Astrocyte (in vitro differentiated cells and primary cell): ENCODE results near the gene KDM4B. TPM values are rescaled to one million over a fixed set of nuclear protein-coding genes. Genes with fewer than 3 reads are reported as not detected.

Experiments used
- DNase-seq: peaks from one replicate; pipeline ENCODE4 v3.0.0-alpha.2; 2010; ENCODE audit warnings: low read depth
- FAIRE-seq: peaks from 2 replicates; lab custom pipeline; 2011; peaks lifted over from hg19 to GRCh38; lab: Jason Lieb, UNC
- H2AFZ ChIP-seq: 2 replicates; pipeline ENCODE4 v1.6.0; 2012; ENCODE audit warnings: low read depth, low read length, inconsistent platforms
- H3K27ac ChIP-seq: 2 replicates; pipeline ENCODE4 v1.5.1; 2011; ENCODE audit warnings: low read depth, low read length, inconsistent platforms
- H3K27me3 ChIP-seq: 2 replicates; pipeline ENCODE4 v1.6.0; 2011; ENCODE audit warnings: low read length, inconsistent platforms; ENCODE audit not compliant: insufficient read depth
- H3K36me3 ChIP-seq: 2 replicates; pipeline ENCODE4 v1.5.1; 2011; ENCODE audit warnings: low read length, inconsistent platforms; ENCODE audit not compliant: insufficient read depth
- H3K4me1 ChIP-seq: 2 replicates; pipeline ENCODE4 v1.5.1; 2011; ENCODE audit warnings: low read length, inconsistent platforms; ENCODE audit not compliant: insufficient read depth
- H3K4me2 ChIP-seq: 2 replicates; pipeline ENCODE4 v1.6.0; 2012; ENCODE audit warnings: low read length, inconsistent platforms
- H3K4me3 ChIP-seq: 2 replicates; pipeline ENCODE4 v1.5.1; 2011; ENCODE audit warnings: low read depth, mild to moderate bottlenecking, low read length, inconsistent platforms; ENCODE audit not compliant: insufficient read depth
- H3K79me2 ChIP-seq: 2 replicates; pipeline ENCODE4 v1.6.0; 2012; ENCODE audit warnings: mild to moderate bottlenecking, low read length, inconsistent platforms; ENCODE audit not compliant: insufficient read depth
- H3K9ac ChIP-seq: 2 replicates; pipeline ENCODE4 v1.6.0; 2012; ENCODE audit warnings: mild to moderate bottlenecking, low read length, inconsistent platforms
- H3K9me3 ChIP-seq: 2 replicates; pipeline ENCODE4 v1.5.1; 2012; ENCODE audit warnings: low read depth, mild to moderate bottlenecking, low read length, inconsistent platforms; ENCODE audit not compliant: insufficient read depth
- H4K20me1 ChIP-seq: 2 replicates; pipeline ENCODE4 v1.6.0; 2012; ENCODE audit warnings: low read length, inconsistent platforms; ENCODE audit not compliant: insufficient read depth
- H3K27ac Mint-ChIP-seq: one replicate; pipeline ENCODE4 v1.8.0; 2021; ENCODE audit warnings: mild to moderate bottlenecking, mixed read lengths; ENCODE audit not compliant: unreplicated experiment
- H3K27me3 Mint-ChIP-seq: one replicate; pipeline ENCODE4 v1.8.0; 2021; ENCODE audit warnings: low read depth, mixed read lengths; ENCODE audit not compliant: unreplicated experiment
- H3K36me3 Mint-ChIP-seq: one replicate; pipeline ENCODE4 v1.8.0; 2021; ENCODE audit warnings: low read depth, mixed read lengths; ENCODE audit not compliant: unreplicated experiment
- H3K4me1 Mint-ChIP-seq: one replicate; pipeline ENCODE4 v1.8.0; 2021; ENCODE audit warnings: low read depth, mixed read lengths; ENCODE audit not compliant: unreplicated experiment
- H3K4me3 Mint-ChIP-seq: one replicate; pipeline ENCODE4 v1.8.0; 2021; ENCODE audit warnings: mild to moderate bottlenecking, moderate library complexity, mixed read lengths; ENCODE audit not compliant: unreplicated experiment
- H3K9me3 Mint-ChIP-seq: one replicate; pipeline ENCODE4 v1.8.0; 2021; ENCODE audit warnings: mild to moderate bottlenecking, mixed read lengths; ENCODE audit not compliant: unreplicated experiment
- CTCF ChIP-seq: IDR thresholded peaks from 2 replicates; pipeline ENCODE4 v1.5.1; 2011; ENCODE audit warnings: low read depth, mild to moderate bottlenecking, inconsistent platforms, low read length, moderate library complexity; ENCODE audit not compliant: insufficient read depth
- EZH2 ChIP-seq: IDR thresholded peaks from 2 replicates; pipeline ENCODE4 v1.6.1; 2012; ENCODE audit warnings: mild to moderate bottlenecking, low read length, inconsistent platforms; ENCODE audit not compliant: insufficient read depth
- total RNA-seq: library from RNA; stranded (reverse); gene quantifications from 2 replicates; pipeline ENCODE4 v1.2.1, GENCODE V29; 2021

The KDM4B gene
- total RNA-seq, 1 donor from 2014 or later, result 55.2 TPM

- H3K4me3 ChIP-seq, result no peak overlapping the region
- H3K27me3 ChIP-seq, result no peaks in the 10 kb centered on the region
- TF ChIP-seq CTCF (no peak), EZH2 (no peak)
- DNase-seq, result no peak
- Mint-ChIP-seq H3K4me3 (no peak overlapping the region), H3K36me3 (peaks cover 18% of the 10 kb centered on the region), H3K9me3 (no peaks in the 10 kb centered on the region), H3K27ac (peak overlapping the region; percentile 34), H3K27me3 (no peaks in the 10 kb centered on the region), H3K4me1 (peaks cover 24% of the 10 kb centered on the region)
- H3K4me1 ChIP-seq, result peaks cover 53% of the 10 kb centered on the region
- no peak overlapping the region for H2AFZ ChIP-seq
- no peaks in the 10 kb centered on the region for H3K9me3 ChIP-seq
- no peak overlapping the region for H3K9ac ChIP-seq
- H3K27ac ChIP-seq, result no peak overlapping the region
- peak overlapping the region; percentile 76 for H3K4me2 ChIP-seq
- peaks cover under 1% of the 10 kb centered on the region for H3K36me3 ChIP-seq
- H3K79me2 ChIP-seq, result peaks cover 54% of the 10 kb centered on the region
- no peak for FAIRE-seq
- peaks cover 89% of the 10 kb centered on the region for H4K20me1 ChIP-seq
Measured at GRCh38 chr19:5035105-5035761, 66.3 kb downstream of the KDM4B start.

GRCh38 chr19:5035793-5036697 is 67.1 kb downstream of the KDM4B start:
- H3K27ac Mint-ChIP-seq, result no peak overlapping the region
- peaks cover 89% of the 10 kb centered on the region for H4K20me1 ChIP-seq

More at GRCh38 chr19:5035793-5036697, 67.1 kb downstream of the KDM4B start:
- Mint-ChIP-seq H3K4me3 (no peak overlapping the region), H3K9me3 (no peaks in the 10 kb centered on the region), H3K36me3 (peaks cover 18% of the 10 kb centered on the region), H3K27me3 (no peaks in the 10 kb centered on the region), H3K4me1 (peaks cover 24% of the 10 kb centered on the region)
- Histone ChIP-seq H2AFZ (no peak overlapping the region), H3K9me3 (no peaks in the 10 kb centered on the region), H3K4me2 (peak overlapping the region; percentile 76), H3K4me1 (peaks cover 53% of the 10 kb centered on the region), H3K9ac (peak overlapping the region; percentile 62), H3K36me3 (peaks cover 4% of the 10 kb centered on the region), H3K27me3 (no peaks in the 10 kb centered on the region), H3K79me2 (peaks cover 49% of the 10 kb centered on the region), H3K27ac (peak overlapping the region; percentile 59), H3K4me3 (peak overlapping the region; percentile 42)
- FAIRE-seq (no peak), DNase-seq (no peak)
- TF ChIP-seq CTCF (no peak), EZH2 (no peak)
